Brain microvascular endothelial cell (primary cell): ENCODE results near the gene ATXN10.

ENCODE experiments used
- DNase-seq: peaks from one replicate; pipeline ENCODE4 v3.0.0-alpha.2; 2020
- H3K27ac ChIP-seq: fragments of 250-450 bp; sonication (Bioruptor Pico); 2 replicates; pipeline ENCODE4 v1.5.1; 2020; ENCODE audit warnings: mild to moderate bottlenecking, moderate library complexity
- H3K27me3 ChIP-seq: fragments of 250-450 bp; sonication (Bioruptor Pico); replicated peaks from 2 replicates; pipeline ENCODE4 v1.5.1; 2020; ENCODE audit warnings: mild to moderate bottlenecking
- H3K36me3 ChIP-seq: fragments of 250-450 bp; sonication (Bioruptor Pico); replicated peaks from 2 replicates; pipeline ENCODE4 v1.5.1; 2020; ENCODE audit warnings: mild to moderate bottlenecking
- H3K4me3 ChIP-seq: 2 replicates; pipeline ENCODE4 v1.5.1; 2011; ENCODE audit warnings: low read depth, mild to moderate bottlenecking, control low read depth, low read length, moderate library complexity
- in situ Hi-C: cut with HindIII; loops from 2 replicates; pipeline ENCODE4 v1.10.0; 2017; ENCODE audit warnings: low sequenced_read_pairs, low pct_ligation_motif_present
- TF ChIP-seq, protein P1 (sequence below): IDR thresholded peaks from 2 replicates; pipeline ENCODE4 v1.5.1; 2011; ENCODE audit warnings: low read depth, mild to moderate bottlenecking, moderate library complexity, low read length, control low read depth, inconsistent platforms; ENCODE audit errors: missing control alignments

ATXN10 gene

DNA sequence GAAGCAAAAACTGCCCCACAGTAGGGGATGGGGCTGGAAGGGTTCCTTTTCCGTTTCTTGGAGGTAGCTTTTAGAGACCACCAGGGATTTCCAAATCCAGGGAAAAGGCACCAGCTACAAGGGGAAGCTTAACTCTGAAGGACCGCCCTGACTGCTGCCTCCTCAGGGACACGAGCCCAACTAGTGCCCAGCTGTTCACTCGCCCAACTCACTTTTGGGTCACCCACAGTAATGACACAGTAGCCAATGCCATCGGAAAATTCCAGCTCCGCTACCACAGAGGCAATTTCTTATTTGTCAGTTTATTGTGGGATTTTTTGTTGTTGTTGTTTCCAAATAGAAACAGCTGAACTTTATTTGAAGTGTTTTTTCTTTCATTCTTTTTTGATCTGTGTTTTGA, 141.3 kb downstream of the ATXN10 start:
- TF ChIP-seq, protein P1, sequence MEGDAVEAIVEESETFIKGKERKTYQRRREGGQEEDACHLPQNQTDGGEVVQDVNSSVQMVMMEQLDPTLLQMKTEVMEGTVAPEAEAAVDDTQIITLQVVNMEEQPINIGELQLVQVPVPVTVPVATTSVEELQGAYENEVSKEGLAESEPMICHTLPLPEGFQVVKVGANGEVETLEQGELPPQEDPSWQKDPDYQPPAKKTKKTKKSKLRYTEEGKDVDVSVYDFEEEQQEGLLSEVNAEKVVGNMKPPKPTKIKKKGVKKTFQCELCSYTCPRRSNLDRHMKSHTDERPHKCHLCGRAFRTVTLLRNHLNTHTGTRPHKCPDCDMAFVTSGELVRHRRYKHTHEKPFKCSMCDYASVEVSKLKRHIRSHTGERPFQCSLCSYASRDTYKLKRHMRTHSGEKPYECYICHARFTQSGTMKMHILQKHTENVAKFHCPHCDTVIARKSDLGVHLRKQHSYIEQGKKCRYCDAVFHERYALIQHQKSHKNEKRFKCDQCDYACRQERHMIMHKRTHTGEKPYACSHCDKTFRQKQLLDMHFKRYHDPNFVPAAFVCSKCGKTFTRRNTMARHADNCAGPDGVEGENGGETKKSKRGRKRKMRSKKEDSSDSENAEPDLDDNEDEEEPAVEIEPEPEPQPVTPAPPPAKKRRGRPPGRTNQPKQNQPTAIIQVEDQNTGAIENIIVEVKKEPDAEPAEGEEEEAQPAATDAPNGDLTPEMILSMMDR = no peak
- peaks cover 20% of the 10 kb centered on the region for H3K36me3 ChIP-seq
- no peak overlapping the region for H3K4me3 ChIP-seq
- H3K27ac ChIP-seq = no peak overlapping the region
- in situ Hi-C loops = no loop called here
- H3K27me3 ChIP-seq = no peaks in the 10 kb centered on the region
- DNase-seq = no peak

DNA sequence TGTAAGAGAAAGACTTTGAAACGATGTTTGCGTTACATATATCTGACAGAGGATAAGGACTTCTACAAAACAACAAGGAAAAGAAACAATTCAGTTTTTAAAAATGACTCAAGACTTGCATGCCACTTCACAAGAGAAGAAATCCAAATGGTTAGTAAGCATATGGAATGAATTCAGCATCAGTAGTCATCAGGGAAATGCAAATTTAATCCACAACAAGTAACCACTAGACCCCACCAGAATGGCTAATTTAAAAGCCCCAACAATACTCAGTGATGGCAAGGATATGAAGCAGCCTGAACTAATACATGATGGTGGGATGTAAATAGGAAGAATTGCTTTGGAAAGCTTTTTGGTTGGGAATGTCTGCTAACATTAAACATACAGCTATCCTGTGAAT, 142.6 kb downstream of the ATXN10 start:
- in situ Hi-C loops = no loop called here
- DNase-seq = no peak
- H3K4me3 ChIP-seq = no peak overlapping the region
- no peaks in the 10 kb centered on the region for H3K27me3 ChIP-seq
- no peak overlapping the region for H3K27ac ChIP-seq
- TF ChIP-seq, protein P1 = no peak
- H3K36me3 ChIP-seq = peaks cover 13% of the 10 kb centered on the region

DNA sequence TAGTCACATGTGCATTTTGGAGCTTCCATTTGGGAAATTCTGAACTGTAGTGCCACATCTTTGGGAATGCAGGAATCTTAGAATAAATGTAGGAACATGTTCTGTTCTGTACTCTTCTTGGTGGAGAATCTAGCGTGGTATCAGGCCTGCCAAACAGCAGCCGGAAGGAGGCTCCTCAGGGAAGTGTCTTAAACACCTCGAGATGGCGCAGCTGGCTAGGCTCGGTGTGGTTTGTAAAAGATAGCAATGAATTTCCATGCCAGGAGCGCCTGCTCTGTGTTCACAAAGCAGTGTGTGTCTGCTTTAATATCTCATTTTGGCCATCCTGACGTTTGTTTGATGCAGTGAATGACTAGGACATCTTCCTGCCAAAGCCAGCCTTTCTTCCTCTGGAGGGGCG, 145.1 kb downstream of the ATXN10 start:
- TF ChIP-seq, protein P1 = no peak
- in situ Hi-C loops = no loop called here
- H3K27me3 ChIP-seq = no peaks in the 10 kb centered on the region
- peaks cover 10% of the 10 kb centered on the region for H3K36me3 ChIP-seq
- H3K27ac ChIP-seq = no peak overlapping the region
- DNase-seq = no peak
- H3K4me3 ChIP-seq = no peak overlapping the region

DNA sequence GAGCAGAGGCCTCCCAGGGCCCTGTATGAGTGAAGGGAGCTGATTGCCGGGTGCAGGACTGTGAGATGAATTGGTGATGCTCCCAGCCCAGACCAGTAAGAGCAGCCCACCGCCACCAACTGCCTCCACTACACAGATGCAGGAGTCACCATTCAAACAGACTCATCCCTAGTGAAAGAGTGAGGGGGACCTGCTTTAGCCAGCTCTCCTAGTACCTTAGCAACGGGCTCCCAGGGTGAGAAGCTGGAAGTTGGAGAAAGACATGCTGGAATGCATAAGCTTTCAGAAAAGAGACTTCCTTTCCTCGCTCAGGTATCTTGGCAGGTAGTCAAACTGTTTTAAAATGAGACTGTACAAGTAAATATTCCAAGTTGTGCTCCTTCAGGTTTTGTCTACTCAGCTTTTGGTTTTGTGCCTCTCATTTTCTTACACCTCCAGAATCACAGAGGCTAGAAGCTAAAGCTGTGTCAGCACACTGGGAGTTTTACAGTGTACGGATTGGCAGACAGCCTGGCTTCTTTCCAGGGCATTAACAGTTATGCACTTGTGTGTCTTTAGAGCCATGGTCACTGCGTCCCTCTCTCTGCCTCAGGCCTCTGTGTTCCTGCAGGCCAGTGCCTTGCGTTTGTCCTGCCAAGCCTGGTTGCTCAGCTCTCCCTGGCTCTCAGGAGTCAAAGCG, 146.2 kb downstream of the ATXN10 start:
- in situ Hi-C loops = no loop called here
- TF ChIP-seq, protein P1 = no peak
- Histone ChIP-seq H3K36me3 (peaks cover 5% of the 10 kb centered on the region), H3K4me3 (no peak overlapping the region), H3K27me3 (no peaks in the 10 kb centered on the region), H3K27ac (no peak overlapping the region)
- DNase-seq = no peak

DNA sequence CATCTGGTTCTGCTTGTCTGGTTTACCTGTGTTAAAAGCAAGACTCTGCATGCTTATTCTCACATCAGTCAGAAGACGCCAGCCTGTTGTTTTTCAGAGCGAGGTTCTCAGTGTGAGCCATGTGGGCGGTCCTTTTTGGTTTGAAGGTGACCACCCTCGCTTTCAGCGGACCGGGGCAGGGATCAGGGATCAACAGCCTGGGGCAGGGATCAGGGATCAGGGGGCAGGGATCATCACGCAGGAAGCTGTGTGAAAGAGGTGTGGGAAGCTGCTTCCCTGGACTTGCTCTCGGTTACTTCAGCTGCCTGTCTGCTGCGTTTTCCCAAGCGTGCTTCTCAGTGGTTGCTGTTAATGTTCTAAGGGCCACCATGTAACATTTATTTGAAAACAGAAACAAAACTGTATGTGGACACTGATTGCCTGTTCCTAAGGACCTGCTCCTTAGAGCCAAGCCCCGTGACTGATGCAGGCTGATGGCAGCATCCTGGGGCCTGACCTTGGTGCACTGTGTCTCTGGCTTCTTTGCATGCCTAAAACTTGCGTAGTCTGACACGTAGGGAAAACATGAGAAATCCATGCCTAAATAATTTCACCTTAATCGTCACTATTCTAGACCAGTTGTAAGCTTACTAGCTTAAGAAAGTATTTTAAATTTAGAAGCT, 146.9 kb downstream of the ATXN10 start:
- Histone ChIP-seq H3K27me3 (no peaks in the 10 kb centered on the region), H3K36me3 (peaks cover 5% of the 10 kb centered on the region), H3K4me3 (no peak overlapping the region), H3K27ac (no peak overlapping the region)
- DNase-seq = no peak
- in situ Hi-C loops = no loop called here
- TF ChIP-seq, protein P1 = no peak
